ENCODE measurements around the gene CLHC1. TPM values are rescaled to one million over a fixed set of nuclear protein-coding genes. Genes with fewer than 3 reads are reported as not detected.

Gene CLHC1
- total and polyA plus RNA-seq, 2 donors (not counting 3 experiments of a cell fraction or from before 2014, with no cell fraction given), result 2.4 to 12.3 TPM

GRCh38 chr2:55157474-55157884 lies 74.6 kb downstream of the CLHC1 start:
- Histone ChIP-seq H3K4me3 (replicated peaks in 1 of 3; ENCODE audit: insufficient read depth in 1 of 3, low read depth in 1 of 3, low read length in 3 of 3) (no peak overlapping the region), H3K79me2 (ENCODE audit: control insufficient read depth, insufficient read depth, low read length) (no peaks in the 10 kb centered on the region), H3K9me3 (replicated peaks; ENCODE audit: control insufficient read depth, insufficient read depth, low read length) (no peaks in the 10 kb centered on the region), H3K4me1 (ENCODE audit: control insufficient read depth, extremely low read depth, insufficient read depth, low read length) (peaks cover 35% of the 10 kb centered on the region), H3K9ac (replicated peaks; ENCODE audit: extremely low read depth, insufficient read depth, low read length) (no peak overlapping the region), H2AFZ (ENCODE audit: low read depth, low read length) (peak overlapping the region; percentile 24), H3K4me2 (ENCODE audit: insufficient read depth, low read length) (no peak overlapping the region), H3K36me3 (ENCODE audit: control insufficient read depth in 2 of 2, extremely low read depth in 1 of 2, insufficient read depth in 2 of 2, low read length in 2 of 2) (no peaks in the 10 kb centered on the region), H4K20me1 (replicated peaks; ENCODE audit: control insufficient read depth, extremely low read depth, insufficient read depth, low read length) (no peaks in the 10 kb centered on the region), H3K9me1 (replicated peaks; ENCODE audit: control insufficient read depth, extremely low read depth, insufficient read depth, low read length) (no peaks in the 10 kb centered on the region), H3K27me3 (ENCODE audit: control insufficient read depth in 2 of 2, insufficient read depth in 2 of 2, low read length in 2 of 2) (no peaks in the 10 kb centered on the region), H3K27ac (ENCODE audit: insufficient read depth, low read depth, low read length) (no peak overlapping the region)
- TF ChIP-seq POLR2A (IDR thresholded peaks at IDR 0.05; ENCODE audit: low read depth, low read length) (no peak), POLR2AphosphoS5 (IDR thresholded peaks at IDR 0.05; ENCODE audit: insufficient read depth, low read depth, low read length) (no peak), MYC (IDR thresholded peaks at IDR 0.05; ENCODE audit: low read depth, low read length) (no peak), GATA2 (IDR thresholded peaks at IDR 0.05; ENCODE audit: insufficient read depth, insufficient read length, low read depth, low read length) (no peak), EZH2 (IDR thresholded peaks at IDR 0.05; ENCODE audit: borderline replicate concordance, low read depth, low read length, severe bottlenecking) (no peak), FOS (IDR thresholded peaks at IDR 0.05; ENCODE audit: borderline replicate concordance, insufficient read depth, low read length) (no peak), CTCF (IDR thresholded peaks at IDR 0.05; ENCODE audit: extremely low read depth in 1 of 2, insufficient read depth in 1 of 2, low read depth in 1 of 2, low read length in 2 of 2) (no peak), JUN (IDR thresholded peaks at IDR 0.05; ENCODE audit: borderline replicate concordance, insufficient read depth, insufficient read length, low read depth) (no peak), MAX (IDR thresholded peaks at IDR 0.05; ENCODE audit: insufficient read depth, insufficient read length) (no peak)
- intact Hi-C loops (cut with micrococcal nuclease), result no loop called here
- no peak for DNase-seq (ENCODE audit: low read depth, low spot score)
- no peak for FAIRE-seq
- ChIA-PET CTCF (interaction anchor here (0.9 to 1.9 kb wide), 3 partner anchors 40 to 109 kb away, joined by 3 to 4 read pairs (median 3); partner anchors contain the start of gene RTN4), POLR2A (no interaction called here)
- dilution Hi-C loops (cut with MboI; ENCODE audit: extremely low pct_ligation_motif_present, low sequenced_read_pairs), result no loop called here
- no TSS peak for BruUV-seq (replicated peaks)

Measured in endothelial cell of umbilical vein (primary cell).